Nephron progenitor cell (in vitro differentiated cells): ENCODE measurements around the gene OR5K3.

Experiments
- DNase-seq: peaks from one replicate; pipeline ENCODE4 v3.0.0; 2021
- H3K27ac Mint-ChIP-seq: 2 replicates; pipeline ENCODE4 v1.8.0; 2021; ENCODE audit warnings: mild to moderate bottlenecking, moderate library complexity, mixed read lengths
- H3K27me3 Mint-ChIP-seq: 2 replicates; pipeline ENCODE4 v1.8.0; 2021; ENCODE audit warnings: mild to moderate bottlenecking, low read depth, mixed read lengths; ENCODE audit not compliant: poor library complexity
- H3K36me3 Mint-ChIP-seq: 2 replicates; pipeline ENCODE4 v1.8.0; 2021; ENCODE audit warnings: low read depth, mixed read lengths
- H3K4me1 Mint-ChIP-seq: 2 replicates; pipeline ENCODE4 v1.8.0; 2021; ENCODE audit warnings: mixed read lengths
- H3K4me3 Mint-ChIP-seq: 2 replicates; pipeline ENCODE4 v1.8.0; 2021; ENCODE audit warnings: mild to moderate bottlenecking, moderate library complexity, mixed read lengths
- H3K9me3 Mint-ChIP-seq: 2 replicates; pipeline ENCODE4 v1.8.0; 2021; ENCODE audit warnings: mild to moderate bottlenecking, moderate library complexity, mixed read lengths
- CTCF ChIP-seq: fragments of 200-600 bp; sonication (generic); IDR thresholded peaks from 2 replicates; pipeline ENCODE4 v1.5.0; 2021; ENCODE audit warnings: antibody characterized with exemption

OR5K3 gene

GRCh38 chr3:98398513-98398912 lies 8.0 kb downstream of the OR5K3 start:
- Mint-ChIP-seq H3K27me3 (peaks cover 3% of the 10 kb centered on the region), H3K36me3 (no peaks in the 10 kb centered on the region)

GRCh38 chr3:98402507-98402906 lies 12.0 kb downstream of the OR5K3 start:
- Mint-ChIP-seq H3K27me3 (no peaks in the 10 kb centered on the region), H3K27ac (no peak overlapping the region), H3K4me1 (no peaks in the 10 kb centered on the region), H3K4me3 (no peak overlapping the region), H3K36me3 (peaks cover 5% of the 10 kb centered on the region), H3K9me3 (peaks cover 60% of the 10 kb centered on the region)
- TF ChIP-seq CTCF: no peak
- DNase-seq: no peak

More at GRCh38 chr3:98398513-98398912, 8.0 kb downstream of the OR5K3 start:
- DNase-seq: no peak
- no peak for TF ChIP-seq CTCF
- no peaks in the 10 kb centered on the region for H3K4me1 Mint-ChIP-seq
- no peak overlapping the region for H3K4me3 Mint-ChIP-seq
- no peak overlapping the region for H3K27ac Mint-ChIP-seq
- H3K9me3 Mint-ChIP-seq: peaks cover 27% of the 10 kb centered on the region

- TF ChIP-seq CTCF: no peak
- Mint-ChIP-seq H3K27ac (no peak overlapping the region), H3K36me3 (peaks cover 5% of the 10 kb centered on the region), H3K27me3 (no peaks in the 10 kb centered on the region), H3K4me3 (no peak overlapping the region), H3K4me1 (no peaks in the 10 kb centered on the region), H3K9me3 (peaks cover 58% of the 10 kb centered on the region)
- DNase-seq: no peak
Measured at GRCh38 chr3:98404010-98404409, 13.5 kb downstream of the OR5K3 start.

- no peak overlapping the region for H3K27ac Mint-ChIP-seq
- H3K36me3 Mint-ChIP-seq: peaks cover 5% of the 10 kb centered on the region
- no peak for DNase-seq
- no peak for TF ChIP-seq CTCF
- no peak overlapping the region for H3K4me3 Mint-ChIP-seq
- no peaks in the 10 kb centered on the region for H3K27me3 Mint-ChIP-seq
- H3K4me1 Mint-ChIP-seq: no peaks in the 10 kb centered on the region
- H3K9me3 Mint-ChIP-seq: peaks cover 62% of the 10 kb centered on the region
Measured at GRCh38 chr3:98406034-98406433, 15.6 kb downstream of the OR5K3 start.

GRCh38 chr3:98432575-98432974 lies 42.1 kb downstream of the OR5K3 start:
- Mint-ChIP-seq H3K9me3 (peaks cover 24% of the 10 kb centered on the region), H3K4me3 (no peak overlapping the region), H3K4me1 (no peaks in the 10 kb centered on the region), H3K27me3 (peaks cover 7% of the 10 kb centered on the region), H3K36me3 (no peaks in the 10 kb centered on the region), H3K27ac (no peak overlapping the region)
- DNase-seq: no peak
- no peak for TF ChIP-seq CTCF

- Mint-ChIP-seq H3K27me3 (peaks cover 7% of the 10 kb centered on the region), H3K4me3 (no peak overlapping the region), H3K9me3 (peaks cover 22% of the 10 kb centered on the region), H3K36me3 (no peaks in the 10 kb centered on the region), H3K27ac (no peak overlapping the region), H3K4me1 (no peaks in the 10 kb centered on the region)
- no peak for TF ChIP-seq CTCF
- no peak for DNase-seq
Measured at GRCh38 chr3:98433764-98434163, 43.3 kb downstream of the OR5K3 start.
